Heart left ventricle (tissue), 16 donors: ENCODE results near the gene NOXA1. TPM values are rescaled to one million over a fixed set of nuclear protein-coding genes. Genes with fewer than 3 reads are reported as not detected.

ENCODE experiments used
- ATAC-seq, 4 donors: fragments of 200-7000 bp; cut with Tn5 transposase; one replicate each; pipeline ENCODE4 v1.9.1; 2020 to 2022; ENCODE audit warnings: moderate library complexity in 4 of 4, mild to moderate bottlenecking in 3 of 4, moderate number of reproducible peaks in 1 of 4
- DNase-seq, 5 donors: peaks; one replicate each; pipeline ENCODE4 v3.0.0-alpha.2; 2020
- H3K27ac ChIP-seq, 12 donors: fragments of 200-600 bp; sonication (generic) in 4 of 12; one replicate each; pipeline versions ENCODE4 v1.5.0 to v1.8.0; 2016 to 2022; ENCODE audit warnings: mild to moderate bottlenecking in 2 of 12
- H3K27me3 ChIP-seq, 9 donors: fragments of 200-600 bp; sonication (generic) in 2 of 9; one replicate each; pipeline versions ENCODE4 v1.5.1 to v1.8.0; 2016 to 2022; ENCODE audit warnings: mild to moderate bottlenecking in 3 of 9
- H3K36me3 ChIP-seq, 9 donors: fragments of 200-600 bp; sonication (generic) in 2 of 9; one replicate each; pipeline versions ENCODE4 v1.5.0 to v1.8.0; 2018 to 2022; ENCODE audit warnings: mild to moderate bottlenecking in 2 of 9
- H3K4me1 ChIP-seq, 12 donors: fragments of 200-600 bp; sonication (generic) in 4 of 12; one replicate each; pipeline versions ENCODE4 v1.5.0 to v1.8.0; 2016 to 2022; ENCODE audit warnings: mild to moderate bottlenecking in 3 of 12
- H3K4me3 ChIP-seq, 12 donors: fragments of 200-600 bp; sonication (generic) in 4 of 12; one replicate each; pipeline versions ENCODE4 v1.5.0 to v1.8.0; 2017 to 2022; ENCODE audit warnings: mild to moderate bottlenecking in 9 of 12, moderate library complexity in 4 of 12
- H3K9me3 ChIP-seq, 12 donors: fragments of 200-600 bp; sonication (generic) in 4 of 12; one replicate each; pipeline versions ENCODE4 v1.5.0 to v1.8.0; 2016 to 2022; ENCODE audit warnings: mild to moderate bottlenecking in 1 of 12
- CTCF ChIP-seq, 12 donors: fragments of 200-600 bp; sonication (generic) in 4 of 12; IDR thresholded peaks; one replicate each; pipeline versions ENCODE4 v1.5.0 to v1.8.0; 2018 to 2022; ENCODE audit warnings: antibody characterized with exemption in 12 of 12, mild to moderate bottlenecking in 5 of 12
- POLR2A ChIP-seq, 2 donors: fragments of 450-650 bp; IDR thresholded peaks; one replicate each; pipeline ENCODE4 v1.6.1; 2017; ENCODE audit warnings: antibody characterized with exemption in 2 of 2, mild to moderate bottlenecking in 2 of 2, moderate library complexity in 2 of 2
- WGBS, 4 donors: extraction: QIAGEN DNeasy Blood & Tissue Kit in 2 of 4; methylation state at CpG; one replicate each; pipeline versions ENCODE4 v1.1.5 to v1.1.7; 2013 to 2018; 5-methylcytosine and 5-hydroxymethylcytosine counted together
- intact Hi-C, 10 donors: fragments of 100-400 bp; cut with DNase I; formaldehyde crosslinking; loops; one replicate each; pipeline versions ENCODE4 v1.11.1 to v1.14.2; 2022
- polyA plus RNA-seq, 2 donors: library from polyadenylated mRNA; stranded (reverse); fragments of 200-250 nt; gene quantifications; one replicate each; pipeline ENCODE4 v1.2.3, GENCODE V29; 2013
- total RNA-seq, 9 donors: library from RNA; depleted of rRNA in 2 of 9; stranded (reverse); fragments of >200 nt in 2 of 9; fragmentation: NEBNext Ultra II Directional in 3 of 9; extraction: Animal tissue kit (Norgen Biotek cat#: 25700) in 3 of 9; gene quantifications; one replicate each; pipeline versions ENCODE4 v1.1.0 to v1.2.4, GENCODE V29; 2016 to 2023
- donor health status: ischemic (EF 13 %, LVEDD 7.1; RV severe dilation, severe dysfunction).
- donor health status: healthy with polysubstance abuse.
- donor health status: DM: no; HTN: yes; CAD: no.
- donor health status: DM: no; HTN: no; CAD: no.
- donor health status: ischemic (EF 25% LVEDD 6.9; RV normal size, moderate dysfunction).
- donor health status: ischemic (EF 25% LVEDD 5.7; RV mildly dilated, moderate dysfunction).
- donor health status: healthy.
- donor health status: DM: yes; HTN: yes; CAD: no.
- donor health status: ischemic (EF 35%, LVEDD 5.7; RV mildly dilated, moderate dysfunction).
- donor health status: nonischemic (EF 11% LVEDD 7.7; RV severe dilation, severe dysfunction).
- donor health status: DM: yes; HTN: yes; CAD: no.
- donor health status: PGD.
- donor health status: ischemic (EF 29% LVEDD 5.4; RV normal size, mild dysfunction).
- donor health status: nonischemic (EF 23%, LVEDD 6.1; RV moderate dilation, normal function).

The NOXA1 gene
- total and polyA plus RNA-seq, 11 donors = 0.44 to 5.5 (median 2.7) TPM

GRCh38 chr9:137410891-137411249, 12.3 kb upstream of the NOXA1 start:
- peaks cover 0 to 15% (median 0%) of the 10 kb centered on the region in 9 donors for H3K27me3 ChIP-seq
- H3K36me3 ChIP-seq = no peaks in the 10 kb centered on the region
- intact Hi-C loops = no loop called here
- peaks cover 4 to 72% (median 38%) of the 10 kb centered on the region in 12 donors for H3K4me1 ChIP-seq
- TF ChIP-seq CTCF (IDR thresholded peaks at IDR 0.05) (no peak), POLR2A (IDR thresholded peaks at IDR 0.05) (no peak)
- DNase-seq (peak in 1 of 5 donors; percentile 50), ATAC-seq (no peak)
- H3K9me3 ChIP-seq = no peaks in the 10 kb centered on the region
- peak overlapping the region; percentile 16 to 87 (median 78) for H3K27ac ChIP-seq
- WGBS, 4 donors = 67 to 100% (median 82%) methylated on average over 1 to 15 of the region's 15 CpGs
- H3K4me3 ChIP-seq = peak overlapping the region in 9 of 12 donors; percentile 1 to 40 (median 31)

GRCh38 chr9:137411260-137411644, 11.9 kb upstream of the NOXA1 start:
- WGBS, 4 donors = 50 to 61% (median 50%) methylated on average over 13 to 17 of the region's 17 CpGs; no CpG with 5 or more reads in 1 of the 4 donors
- peak in 2 of 4 donors; percentile 2 to 44 for ATAC-seq
- intact Hi-C loops = no loop called here
- H3K4me1 ChIP-seq = peaks cover 4 to 68% (median 37%) of the 10 kb centered on the region in 12 donors
- TF ChIP-seq POLR2A (IDR thresholded peaks at IDR 0.05) (no peak), CTCF (IDR thresholded peaks at IDR 0.05) (no peak)
- peak overlapping the region in 9 of 12 donors; percentile 1 to 40 (median 31) for H3K4me3 ChIP-seq
- no peaks in the 10 kb centered on the region for H3K9me3 ChIP-seq
- H3K27ac ChIP-seq = peak overlapping the region; percentile 16 to 87 (median 78)
- H3K27me3 ChIP-seq = peaks cover 0 to 14% (median 0%) of the 10 kb centered on the region in 9 donors
- peak in 2 of 5 donors; percentile 66 to 68 for DNase-seq
- no peaks in the 10 kb centered on the region for H3K36me3 ChIP-seq

GRCh38 chr9:137411645-137412380, 11.4 kb upstream of the NOXA1 start:
- H3K36me3 ChIP-seq = no peaks in the 10 kb centered on the region
- peaks cover 0 to 8% (median 0%) of the 10 kb centered on the region in 9 donors for H3K27me3 ChIP-seq
- WGBS, 4 donors = 32 to 47% (median 39%) methylated on average over 26 to 30 of the region's 30 CpGs
- H3K4me1 ChIP-seq = peaks cover 4 to 63% (median 32%) of the 10 kb centered on the region in 12 donors
- DNase-seq (peak; percentile 85 to 89 (median 86)), ATAC-seq (peak; percentile 46 to 80 (median 52))
- TF ChIP-seq POLR2A (IDR thresholded peaks at IDR 0.05) (peak in 1 of 2 donors; percentile 9), CTCF (IDR thresholded peaks at IDR 0.05) (no peak)
- no peaks in the 10 kb centered on the region for H3K9me3 ChIP-seq
- intact Hi-C loops = no loop called here
- H3K27ac ChIP-seq = peak overlapping the region; percentile 64 to 95 (median 86)
- peak overlapping the region in 9 of 12 donors; percentile 17 to 40 (median 31) for H3K4me3 ChIP-seq

- Histone ChIP-seq H3K27me3 (peaks cover 0 to 4% (median 0%) of the 10 kb centered on the region in 9 donors), H3K4me3 (no peak overlapping the region), H3K27ac (peak overlapping the region; percentile 64 to 95 (median 86)), H3K4me1 (peaks cover 4 to 56% (median 26%) of the 10 kb centered on the region in 12 donors), H3K36me3 (no peaks in the 10 kb centered on the region), H3K9me3 (no peaks in the 10 kb centered on the region)
- intact Hi-C loops = no loop called here
- ATAC-seq = no peak
- peak in 2 of 5 donors; percentile 24 to 51 for DNase-seq
- 71 to 84% (median 75%) methylated on average over 7 to 10 of the region's 10 CpGs for WGBS, 4 donors
- TF ChIP-seq POLR2A (IDR thresholded peaks at IDR 0.05) (no peak), CTCF (IDR thresholded peaks at IDR 0.05) (no peak)
Observed at GRCh38 chr9:137412431-137412830, 10.8 kb upstream of the NOXA1 start.
